B cell (primary cell): ENCODE measurements around the gene SNX6.

Experiments used
- EZH2 ChIP-seq: IDR thresholded peaks from 2 replicates; pipeline ENCODE4 v1.6.1; 2012; ENCODE audit warnings: borderline replicate concordance, low read depth, mild to moderate bottlenecking, moderate library complexity, low read length; ENCODE audit not compliant: insufficient read depth, poor library complexity, severe bottlenecking
- TF ChIP-seq, protein P1 (sequence below): fragments of 200-600 bp; IDR thresholded peaks from one replicate; pipeline ENCODE4 v1.8.0; 2022; ENCODE audit warnings: antibody characterized with exemption, mild to moderate bottlenecking

DNA sequence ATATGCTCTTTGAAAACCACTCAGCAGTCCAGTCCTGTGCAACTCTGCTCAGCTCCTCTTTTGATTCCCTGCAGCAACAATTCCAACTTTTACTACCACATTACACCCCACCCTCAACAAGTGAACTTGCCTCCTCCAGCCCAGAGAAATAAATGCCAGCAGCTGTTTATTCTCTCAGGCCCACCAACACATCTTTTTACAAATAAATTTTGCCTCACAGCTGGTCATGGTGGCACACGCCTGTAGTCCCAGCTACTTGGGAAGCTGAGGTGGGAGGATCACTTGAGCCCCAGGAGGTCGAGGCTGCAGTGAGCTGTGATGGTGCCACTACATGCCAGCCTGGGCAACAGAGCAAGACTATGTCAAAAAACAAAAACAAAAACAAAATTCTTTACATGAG lies 9.8 kb downstream of the SNX6 start:
- no peak for TF ChIP-seq EZH2
- TF ChIP-seq, protein P1, sequence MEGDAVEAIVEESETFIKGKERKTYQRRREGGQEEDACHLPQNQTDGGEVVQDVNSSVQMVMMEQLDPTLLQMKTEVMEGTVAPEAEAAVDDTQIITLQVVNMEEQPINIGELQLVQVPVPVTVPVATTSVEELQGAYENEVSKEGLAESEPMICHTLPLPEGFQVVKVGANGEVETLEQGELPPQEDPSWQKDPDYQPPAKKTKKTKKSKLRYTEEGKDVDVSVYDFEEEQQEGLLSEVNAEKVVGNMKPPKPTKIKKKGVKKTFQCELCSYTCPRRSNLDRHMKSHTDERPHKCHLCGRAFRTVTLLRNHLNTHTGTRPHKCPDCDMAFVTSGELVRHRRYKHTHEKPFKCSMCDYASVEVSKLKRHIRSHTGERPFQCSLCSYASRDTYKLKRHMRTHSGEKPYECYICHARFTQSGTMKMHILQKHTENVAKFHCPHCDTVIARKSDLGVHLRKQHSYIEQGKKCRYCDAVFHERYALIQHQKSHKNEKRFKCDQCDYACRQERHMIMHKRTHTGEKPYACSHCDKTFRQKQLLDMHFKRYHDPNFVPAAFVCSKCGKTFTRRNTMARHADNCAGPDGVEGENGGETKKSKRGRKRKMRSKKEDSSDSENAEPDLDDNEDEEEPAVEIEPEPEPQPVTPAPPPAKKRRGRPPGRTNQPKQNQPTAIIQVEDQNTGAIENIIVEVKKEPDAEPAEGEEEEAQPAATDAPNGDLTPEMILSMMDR, result no peak
